CD4-positive, alpha-beta memory T cell (primary cell): ENCODE measurements around the gene LHX5. TPM values are rescaled to one million over a fixed set of nuclear protein-coding genes. Genes with fewer than 3 reads are reported as not detected.
A peak's percentile ranks its signal among the peaks of the same experiment; 100 is the strongest.

Experiments used
- CTCF ChIA-PET: fragments of 350-600 bp; sonication (Branson Sonifier 250); formaldehyde crosslinking; loops from one replicate; lab custom pipeline; 2021; ENCODE audit warnings: inconsistent platforms; ENCODE audit not compliant: partially characterized antibody; lab: Charles Lee
- POLR2A ChIA-PET: fragments of 350-600 bp; sonication (Branson Sonifier 250); formaldehyde crosslinking; loops from one replicate; lab custom pipeline; 2021; ENCODE audit not compliant: partially characterized antibody; lab: Charles Lee
- DNase-seq, 5 donors: peaks; one replicate each; pipeline versions ENCODE4 v3.0.0 to v3.0.0-alpha.2; 2020 to 2022; ENCODE audit warnings: mixed read lengths in 1 of 5
- H3K27ac ChIP-seq: one replicate; pipeline ENCODE4 v1.7.0; 2013; ENCODE audit warnings: low read depth, low read length
- H3K27me3 ChIP-seq: 2 replicates; pipeline ENCODE4 v1.7.0; 2013; ENCODE audit warnings: mild to moderate bottlenecking, low read length, moderate library complexity; ENCODE audit not compliant: insufficient read depth
- H3K36me3 ChIP-seq: 2 replicates; pipeline ENCODE4 v1.7.0; 2013; ENCODE audit warnings: mild to moderate bottlenecking, low read length, moderate library complexity; ENCODE audit not compliant: insufficient read depth
- H3K4me1 ChIP-seq: 2 replicates; pipeline ENCODE4 v1.7.0; 2013; ENCODE audit warnings: mild to moderate bottlenecking, low read length, moderate library complexity; ENCODE audit not compliant: insufficient read depth
- H3K4me3 ChIP-seq, 2 donors: one replicate each; pipeline ENCODE4 v1.7.0; 2013; ENCODE audit warnings: low read length in 2 of 2, mild to moderate bottlenecking in 1 of 2
- H3K9me3 ChIP-seq, 2 donors: one replicate each; pipeline ENCODE4 v1.7.0; 2013; ENCODE audit warnings: low read length in 2 of 2, control low read depth in 1 of 2; ENCODE audit not compliant: control insufficient read depth in 1 of 2
- H3K27ac Mint-ChIP-seq, 7 donors: one replicate each; pipeline ENCODE4 v1.8.0; 2020 to 2021; ENCODE audit warnings: mixed read lengths in 7 of 7, mild to moderate bottlenecking in 6 of 7, inconsistent platforms in 3 of 7, moderate library complexity in 3 of 7
- H3K27me3 Mint-ChIP-seq, 2 donors: one replicate each; pipeline ENCODE4 v1.8.0; 2020 to 2021; ENCODE audit warnings: mixed read lengths in 2 of 2
- H3K36me3 Mint-ChIP-seq, 2 donors: one replicate each; pipeline ENCODE4 v1.8.0; 2020 to 2021; ENCODE audit warnings: mixed read lengths in 2 of 2, inconsistent platforms in 1 of 2, mild to moderate bottlenecking in 1 of 2
- H3K4me1 Mint-ChIP-seq, 4 donors: one replicate each; pipeline ENCODE4 v1.8.0; 2020 to 2021; ENCODE audit warnings: mixed read lengths in 4 of 4, mild to moderate bottlenecking in 1 of 4
- H3K4me3 Mint-ChIP-seq, 8 donors: one replicate each; pipeline ENCODE4 v1.8.0; 2020 to 2021; ENCODE audit warnings: mixed read lengths in 8 of 8, mild to moderate bottlenecking in 7 of 8, moderate library complexity in 6 of 8, inconsistent platforms in 3 of 8
- H3K9me3 Mint-ChIP-seq, 8 donors: one replicate each; pipeline ENCODE4 v1.8.0; 2020 to 2021; ENCODE audit warnings: mixed read lengths in 8 of 8, mild to moderate bottlenecking in 5 of 8, inconsistent platforms in 3 of 8, moderate library complexity in 1 of 8
- intact Hi-C: fragments of 100-400 bp; cut with micrococcal nuclease; formaldehyde crosslinking; loops from one replicate; pipeline ENCODE4 v1.15.1; 2023
- polyA plus RNA-seq, 2 donors: library from polyadenylated mRNA; unstranded; fragments of 300-500 nt; fragmentation: Illumina TruSeq; gene quantifications; one replicate each; pipeline ENCODE4 v1.2.3, GENCODE V29; 2021
- total RNA-seq, 2 experiments: library from RNA; stranded (reverse); gene quantifications; one replicate each; pipeline ENCODE4 v1.2.3, GENCODE V29; 2021

The LHX5 gene
- not detected for total RNA-seq
- polyA plus RNA-seq = not detected

GRCh38 chr12:113471619-113472171, at the start of gene LHX5:
Gene LHX5 (minus strand): TSS chr12:113471871. CDS start chr12:113471498, 373 bp downstream.
- Mint-ChIP-seq H3K9me3 (peaks cover 0 to 7% (median 0%) of the 10 kb centered on the region in 8 donors), H3K27me3 (peaks cover 52 to 56% of the 10 kb centered on the region in 2 donors), H3K27ac (no peak within 1 kb of the TSS), H3K4me3 (peak within 1 kb of the TSS in 1 of 8 donors; percentile 29), H3K4me1 (peaks cover 10 to 30% (median 22%) of the 10 kb centered on the region in 4 donors), H3K36me3 (no peaks in the 10 kb centered on the region)
- no peaks in the 10 kb centered on the region for H3K36me3 ChIP-seq
- peaks cover 14% of the 10 kb centered on the region for H3K4me1 ChIP-seq
- ChIA-PET CTCF (no interaction called here), POLR2A (no interaction called here)
- intact Hi-C loops = no loop called here
- H3K27me3 ChIP-seq = peaks cover 40% of the 10 kb centered on the region
- no peak within 1 kb of the TSS for H3K27ac ChIP-seq
- H3K9me3 ChIP-seq = no peaks in the 10 kb centered on the region
- DNase-seq = no peak
- H3K4me3 ChIP-seq = no peak within 1 kb of the TSS

- peaks cover 0 to 9% (median 0%) of the 10 kb centered on the region in 8 donors for H3K9me3 Mint-ChIP-seq
- peaks cover 0 to 8% (median 2%) of the 10 kb centered on the region in 4 donors for H3K4me1 Mint-ChIP-seq
- Histone ChIP-seq H3K27ac (no peak overlapping the region), H3K4me1 (no peaks in the 10 kb centered on the region), H3K9me3 (no peaks in the 10 kb centered on the region), H3K36me3 (no peaks in the 10 kb centered on the region), H3K4me3 (no peak overlapping the region), H3K27me3 (peaks cover 5% of the 10 kb centered on the region)
- no peak overlapping the region for H3K27ac Mint-ChIP-seq
- ChIA-PET POLR2A (no interaction called here), CTCF (no interaction called here)
- H3K27me3 Mint-ChIP-seq = peaks cover 36 to 53% of the 10 kb centered on the region in 2 donors
- no peak for DNase-seq
- no peaks in the 10 kb centered on the region for H3K36me3 Mint-ChIP-seq
- H3K4me3 Mint-ChIP-seq = no peak overlapping the region
- intact Hi-C loops = no loop called here
These were observed 48.0 kb upstream of the LHX5 start for GRCh38 chr12:113519464-113520307.

- ChIA-PET POLR2A (no interaction called here), CTCF (no interaction called here)
- Histone ChIP-seq H3K36me3 (no peaks in the 10 kb centered on the region), H3K4me1 (no peaks in the 10 kb centered on the region), H3K9me3 (no peaks in the 10 kb centered on the region), H3K4me3 (no peak overlapping the region), H3K27me3 (peaks cover 6% of the 10 kb centered on the region), H3K27ac (no peak overlapping the region)
- Mint-ChIP-seq H3K27me3 (peaks cover 34 to 57% of the 10 kb centered on the region in 2 donors), H3K9me3 (peaks cover 0 to 14% (median 1%) of the 10 kb centered on the region in 8 donors), H3K4me3 (peak overlapping the region in 2 of 8 donors; percentile 56), H3K27ac (no peak overlapping the region), H3K36me3 (no peaks in the 10 kb centered on the region), H3K4me1 (peaks cover 0 to 8% (median 2%) of the 10 kb centered on the region in 4 donors)
- intact Hi-C loops = no loop called here
- no peak for DNase-seq
These were observed 43.6 kb upstream of the LHX5 start for GRCh38 chr12:113515082-113515856.

GRCh38 chr12:113514602-113515001, 42.9 kb upstream of the LHX5 start:
- CTCF ChIA-PET = no interaction called here
- no peak overlapping the region for H3K27ac Mint-ChIP-seq
- DNase-seq = no peak

GRCh38 chr12:113512568-113512967, 40.9 kb upstream of the LHX5 start:
- Mint-ChIP-seq H3K27me3 (peaks cover 34 to 57% of the 10 kb centered on the region in 2 donors), H3K9me3 (peaks cover 0 to 25% (median 1%) of the 10 kb centered on the region in 8 donors), H3K27ac (no peak overlapping the region), H3K4me3 (no peak overlapping the region), H3K36me3 (no peaks in the 10 kb centered on the region), H3K4me1 (peaks cover 0 to 8% (median 2%) of the 10 kb centered on the region in 4 donors)
- Histone ChIP-seq H3K4me1 (no peaks in the 10 kb centered on the region), H3K27me3 (peaks cover 4% of the 10 kb centered on the region), H3K4me3 (no peak overlapping the region), H3K27ac (no peak overlapping the region), H3K9me3 (no peaks in the 10 kb centered on the region), H3K36me3 (no peaks in the 10 kb centered on the region)
- ChIA-PET POLR2A (no interaction called here), CTCF (no interaction called here)
- intact Hi-C loops = no loop called here
- no peak for DNase-seq

More at GRCh38 chr12:113514602-113515001, 42.9 kb upstream of the LHX5 start:
- intact Hi-C loops = no loop called here
- H3K4me1 Mint-ChIP-seq = peaks cover 0 to 8% (median 2%) of the 10 kb centered on the region in 4 donors
- H3K36me3 Mint-ChIP-seq = no peaks in the 10 kb centered on the region
- peaks cover 38 to 62% of the 10 kb centered on the region in 2 donors for H3K27me3 Mint-ChIP-seq
- Histone ChIP-seq H3K27me3 (peaks cover 6% of the 10 kb centered on the region), H3K9me3 (no peaks in the 10 kb centered on the region), H3K4me3 (no peak overlapping the region), H3K4me1 (no peaks in the 10 kb centered on the region), H3K36me3 (no peaks in the 10 kb centered on the region), H3K27ac (no peak overlapping the region)
- H3K4me3 Mint-ChIP-seq = no peak overlapping the region
- POLR2A ChIA-PET = no interaction called here
- H3K9me3 Mint-ChIP-seq = peaks cover 0 to 18% (median 1%) of the 10 kb centered on the region in 8 donors

GRCh38 chr12:113506867-113507266, 35.2 kb upstream of the LHX5 start:
- Mint-ChIP-seq H3K27me3 (peaks cover 30 to 42% of the 10 kb centered on the region in 2 donors), H3K27ac (no peak overlapping the region), H3K4me1 (no peaks in the 10 kb centered on the region), H3K9me3 (peaks cover 0 to 29% (median 4%) of the 10 kb centered on the region in 8 donors), H3K36me3 (no peaks in the 10 kb centered on the region), H3K4me3 (no peak overlapping the region)
- intact Hi-C loops = no loop called here
- ChIA-PET POLR2A (no interaction called here), CTCF (no interaction called here)
- H3K27ac ChIP-seq = no peak overlapping the region
- no peak for DNase-seq
- H3K36me3 ChIP-seq = no peaks in the 10 kb centered on the region
- no peaks in the 10 kb centered on the region for H3K9me3 ChIP-seq
- no peak overlapping the region for H3K4me3 ChIP-seq
- H3K4me1 ChIP-seq = no peaks in the 10 kb centered on the region
- no peaks in the 10 kb centered on the region for H3K27me3 ChIP-seq

- ChIA-PET CTCF (no interaction called here), POLR2A (no interaction called here)
- Mint-ChIP-seq H3K4me1 (no peaks in the 10 kb centered on the region), H3K27ac (no peak overlapping the region), H3K27me3 (peaks cover 35 to 41% of the 10 kb centered on the region in 2 donors), H3K36me3 (no peaks in the 10 kb centered on the region), H3K4me3 (no peak overlapping the region), H3K9me3 (peaks cover 0 to 29% (median 4%) of the 10 kb centered on the region in 8 donors)
- H3K9me3 ChIP-seq = no peaks in the 10 kb centered on the region
- H3K4me3 ChIP-seq = no peak overlapping the region
- DNase-seq = no peak
- intact Hi-C loops = no loop called here
- no peaks in the 10 kb centered on the region for H3K36me3 ChIP-seq
- no peak overlapping the region for H3K27ac ChIP-seq
- H3K27me3 ChIP-seq = peaks cover 2% of the 10 kb centered on the region
- H3K4me1 ChIP-seq = no peaks in the 10 kb centered on the region
These were observed 34.3 kb upstream of the LHX5 start for GRCh38 chr12:113505941-113506340.
